Measurements from ENCODE around the gene FAM24A.
"Not testable (repeated sequence)": the region's sequence is repeated elsewhere in the genome, so short reads cannot be mapped to it uniquely, and the experiment has no call there.

FAM24A gene, protein sequence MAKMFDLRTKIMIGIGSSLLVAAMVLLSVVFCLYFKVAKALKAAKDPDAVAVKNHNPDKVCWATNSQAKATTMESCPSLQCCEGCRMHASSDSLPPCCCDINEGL

GRCh38 chr10:122910310-122910709 lies at the start of gene FAM24A:
Gene FAM24A (plus strand): TSS chr10:122910610. CDS start chr10:122911635, 1,025 bp downstream.
- POLR2A ChIA-PET = no interaction called here
- DNase-seq (ENCODE audit: low read depth, low spot score) = no peak
- CTCF ChIA-PET = no interaction called here
- TF ChIP-seq, protein P1, sequence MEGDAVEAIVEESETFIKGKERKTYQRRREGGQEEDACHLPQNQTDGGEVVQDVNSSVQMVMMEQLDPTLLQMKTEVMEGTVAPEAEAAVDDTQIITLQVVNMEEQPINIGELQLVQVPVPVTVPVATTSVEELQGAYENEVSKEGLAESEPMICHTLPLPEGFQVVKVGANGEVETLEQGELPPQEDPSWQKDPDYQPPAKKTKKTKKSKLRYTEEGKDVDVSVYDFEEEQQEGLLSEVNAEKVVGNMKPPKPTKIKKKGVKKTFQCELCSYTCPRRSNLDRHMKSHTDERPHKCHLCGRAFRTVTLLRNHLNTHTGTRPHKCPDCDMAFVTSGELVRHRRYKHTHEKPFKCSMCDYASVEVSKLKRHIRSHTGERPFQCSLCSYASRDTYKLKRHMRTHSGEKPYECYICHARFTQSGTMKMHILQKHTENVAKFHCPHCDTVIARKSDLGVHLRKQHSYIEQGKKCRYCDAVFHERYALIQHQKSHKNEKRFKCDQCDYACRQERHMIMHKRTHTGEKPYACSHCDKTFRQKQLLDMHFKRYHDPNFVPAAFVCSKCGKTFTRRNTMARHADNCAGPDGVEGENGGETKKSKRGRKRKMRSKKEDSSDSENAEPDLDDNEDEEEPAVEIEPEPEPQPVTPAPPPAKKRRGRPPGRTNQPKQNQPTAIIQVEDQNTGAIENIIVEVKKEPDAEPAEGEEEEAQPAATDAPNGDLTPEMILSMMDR (IDR thresholded peaks at IDR 0.05; ENCODE audit: insufficient read depth, low read length, missing control alignments) = no peak
- H3K4me3 ChIP-seq (ENCODE audit: low read depth, low read length) = no peak within 1 kb of the TSS

- peak; percentile 14 for DNase-seq (ENCODE audit: low read depth, low spot score)
- CTCF ChIA-PET = no interaction called here
- POLR2A ChIA-PET = no interaction called here
- TF ChIP-seq, protein P1 (IDR thresholded peaks at IDR 0.05; ENCODE audit: insufficient read depth, low read length, missing control alignments) = no peak
- no peak overlapping the region for H3K4me3 ChIP-seq (ENCODE audit: low read depth, low read length)
Measured at GRCh38 chr10:122861711-122862161, 48.7 kb upstream of the FAM24A start.

DNA sequence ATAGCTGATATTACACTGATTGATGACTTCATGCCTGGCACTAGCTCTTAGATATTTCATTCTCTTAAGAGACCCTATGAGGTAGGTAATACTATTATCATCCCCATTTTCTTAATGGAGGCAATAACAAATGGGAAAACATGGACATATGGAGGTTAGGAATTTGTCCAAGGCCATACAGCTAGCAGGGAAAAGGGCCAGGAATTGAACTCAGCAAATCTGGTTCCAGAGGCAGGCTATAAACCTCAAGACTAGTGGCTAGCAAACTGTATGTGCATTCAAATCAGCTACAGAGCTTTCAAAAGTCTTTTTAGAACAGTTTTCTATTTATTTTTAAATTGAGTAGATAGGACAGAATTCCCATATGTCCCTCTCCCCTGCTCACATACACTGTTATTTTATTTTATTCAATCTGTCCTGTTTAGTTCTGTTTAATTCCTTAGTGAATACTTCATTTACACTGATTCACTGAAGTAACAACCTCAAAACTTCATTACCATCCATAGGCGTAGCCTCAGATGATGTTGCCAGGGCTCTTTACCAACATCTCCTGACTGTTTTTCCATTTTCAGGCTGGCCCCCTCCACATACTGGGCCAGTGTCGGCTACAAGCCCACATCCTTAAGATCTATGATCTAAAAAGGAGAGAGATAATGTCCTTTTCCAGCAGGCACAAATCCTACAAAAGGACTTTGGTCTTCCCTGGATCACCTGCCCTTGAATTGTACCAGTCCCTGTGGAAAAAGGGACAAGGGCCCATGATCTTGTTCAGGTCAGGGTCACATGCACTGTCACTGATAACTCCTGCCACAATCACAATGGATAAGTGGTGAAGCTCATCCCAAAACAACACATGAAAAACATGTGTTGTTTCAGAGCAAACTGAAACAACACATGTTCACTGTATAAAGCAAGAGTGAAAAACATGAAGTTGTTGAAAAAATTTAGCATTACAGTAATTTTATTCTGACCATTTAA lies 46.9 kb upstream of the FAM24A start:
- ChIA-PET POLR2A (no interaction called here), CTCF (interaction anchor here (1.1 to 1.2 kb wide), 2 partner anchors 10 to 11 kb away, joined by 3 to 5 read pairs; no protein-coding TSS in a partner anchor)
- H3K4me3 ChIP-seq (ENCODE audit: low read depth, low read length) = no peak overlapping the region
- TF ChIP-seq, protein P1 (IDR thresholded peaks at IDR 0.05; ENCODE audit: insufficient read depth, low read length, missing control alignments) = no peak
- DNase-seq (ENCODE audit: low read depth, low spot score) = no peak

DNA sequence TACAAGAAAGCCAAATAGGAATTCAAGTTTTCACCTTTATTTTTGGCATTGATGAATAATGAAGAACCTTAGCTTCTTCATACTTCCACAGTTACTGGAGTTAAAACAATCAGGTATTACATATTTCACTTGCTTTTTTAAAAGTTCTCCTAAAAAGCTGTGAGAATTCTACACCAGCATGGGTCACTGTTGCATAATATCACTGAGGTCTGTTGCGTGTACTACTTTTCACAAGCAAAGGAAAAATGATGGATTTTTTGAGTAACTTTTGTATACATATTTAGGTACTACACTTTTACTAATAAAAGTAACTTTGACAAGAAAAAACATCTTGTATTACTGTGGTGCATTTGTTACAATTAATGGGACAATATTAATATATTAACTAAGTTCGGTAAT lies 46.2 kb upstream of the FAM24A start:
- CTCF ChIA-PET = no interaction called here
- POLR2A ChIA-PET = no interaction called here

DNA sequence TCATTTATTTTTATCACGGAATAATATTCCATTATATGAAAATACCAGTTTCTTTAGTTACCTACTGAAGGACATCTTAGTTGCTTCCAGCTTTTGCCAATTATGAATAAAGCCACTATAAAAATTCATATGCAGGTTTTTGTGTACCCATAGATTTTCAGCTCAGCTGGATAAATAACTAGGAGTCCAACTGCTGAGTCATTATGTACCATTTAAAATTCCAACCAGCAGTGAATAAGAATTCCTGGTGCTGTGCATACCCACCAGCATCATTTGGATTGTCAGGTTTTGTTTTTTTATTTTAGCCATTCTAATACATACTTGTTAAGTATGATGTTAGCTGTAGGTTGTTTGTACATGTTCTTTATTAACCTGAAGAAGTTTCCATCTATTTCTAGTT lies 45.5 kb upstream of the FAM24A start:
- ChIA-PET POLR2A (no interaction called here), CTCF (no interaction called here)

More for the DNA sequence above, 46.2 kb upstream of the FAM24A start:
- no peak for DNase-seq (ENCODE audit: low read depth, low spot score)
- TF ChIP-seq, protein P1 (IDR thresholded peaks at IDR 0.05; ENCODE audit: insufficient read depth, low read length, missing control alignments) = no peak
- H3K4me3 ChIP-seq (ENCODE audit: low read depth, low read length) = no peak overlapping the region

DNA sequence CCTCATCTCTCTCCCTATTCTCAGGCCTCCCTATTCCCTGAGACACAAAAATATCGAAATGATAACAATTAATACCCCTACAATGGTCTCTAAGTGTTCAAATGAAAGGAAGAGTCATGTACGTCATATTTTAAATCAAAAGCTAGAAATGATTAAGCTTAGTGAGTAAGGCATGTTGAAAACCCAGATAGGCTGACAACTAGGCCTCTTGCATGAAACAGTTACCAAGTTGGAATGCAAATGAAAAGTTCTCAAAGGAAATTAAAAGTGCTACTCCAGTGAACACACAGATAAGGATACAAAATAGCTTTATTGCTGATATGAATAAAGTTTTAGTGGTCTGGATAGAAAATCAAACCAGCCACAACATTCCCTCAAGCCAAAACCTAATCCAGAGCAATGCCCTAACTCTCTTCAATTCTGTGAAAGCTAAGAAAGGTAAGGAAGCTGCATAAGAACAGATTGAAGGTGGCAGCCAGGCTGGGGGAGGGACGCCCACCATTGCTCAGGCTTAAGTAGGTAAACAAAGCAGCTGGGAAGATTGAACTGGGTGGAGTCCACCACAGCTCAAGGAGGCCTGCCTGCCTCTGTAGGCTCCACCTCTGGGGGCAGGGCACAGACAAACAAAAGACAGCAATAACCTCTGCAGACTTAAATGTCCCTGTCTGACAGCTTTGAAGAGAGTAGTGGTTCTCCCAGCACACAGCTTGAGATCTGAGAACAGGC lies 43.5 kb upstream of the FAM24A start:
- H3K4me3 ChIP-seq (ENCODE audit: low read depth, low read length); POLR2A ChIA-PET; DNase-seq (ENCODE audit: low read depth, low spot score); CTCF ChIA-PET: not testable (repeated sequence)

More for the DNA sequence above, 45.5 kb upstream of the FAM24A start:
- TF ChIP-seq, protein P1 (IDR thresholded peaks at IDR 0.05; ENCODE audit: insufficient read depth, low read length, missing control alignments) = no peak
- peak; percentile 16 for DNase-seq (ENCODE audit: low read depth, low spot score)
- H3K4me3 ChIP-seq (ENCODE audit: low read depth, low read length) = no peak overlapping the region

- H3K4me3 ChIP-seq (ENCODE audit: low read depth, low read length); CTCF ChIA-PET; POLR2A ChIA-PET; DNase-seq (ENCODE audit: low read depth, low spot score): not testable (repeated sequence)
Measured at GRCh38 chr10:122868768-122869167, 41.6 kb upstream of the FAM24A start.

DNA sequence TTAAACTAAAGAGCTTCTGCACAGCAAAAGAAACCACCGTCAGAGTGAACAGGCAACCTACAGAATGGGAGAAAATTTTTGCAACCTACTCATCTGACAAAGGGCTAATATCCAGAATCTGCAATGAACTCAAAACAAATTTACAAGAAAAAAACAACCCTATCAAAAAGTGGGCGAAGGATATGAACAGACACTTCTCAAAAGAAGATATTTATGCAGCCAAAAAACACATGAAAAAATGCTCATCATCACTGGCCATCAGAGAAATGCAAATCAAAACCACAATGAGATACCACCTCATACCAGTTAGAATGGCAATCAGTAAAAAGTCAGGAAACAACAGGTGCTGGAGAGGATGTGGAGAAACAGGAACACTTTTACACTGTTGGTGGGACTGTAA lies 38.5 kb upstream of the FAM24A start:
- POLR2A ChIA-PET; DNase-seq (ENCODE audit: low read depth, low spot score); CTCF ChIA-PET; H3K4me3 ChIP-seq (ENCODE audit: low read depth, low read length): not testable (repeated sequence)
